Ishikawa (cell line): ENCODE results near the gene MTIF3.

Experiments
- CEBPB ChIP-seq: IDR thresholded peaks from 2 replicates; pipeline ENCODE4 v1.6.1; 2012
- CREB1 ChIP-seq: IDR thresholded peaks from 2 replicates; pipeline ENCODE4 v1.6.1; 2012; ENCODE audit warnings: low read depth
- EGR1 ChIP-seq: IDR thresholded peaks from 2 replicates; pipeline ENCODE4 v1.6.1; 2012
- EP300 ChIP-seq: IDR thresholded peaks from 2 replicates; pipeline ENCODE4 v1.6.1; 2012; ENCODE audit warnings: borderline replicate concordance
- FOXM1 ChIP-seq: IDR thresholded peaks from 2 replicates; pipeline ENCODE4 v1.6.1; 2012; ENCODE audit warnings: low read depth, borderline replicate concordance
- MAX ChIP-seq: IDR thresholded peaks from 2 replicates; pipeline ENCODE4 v1.6.1; 2012
- NFIC ChIP-seq: IDR thresholded peaks from 2 replicates; pipeline ENCODE4 v1.6.1; 2012
- RAD21 ChIP-seq: IDR thresholded peaks from 2 replicates; pipeline ENCODE4 v1.6.1; 2012; ENCODE audit warnings: low read depth
- REST ChIP-seq: IDR thresholded peaks from 2 replicates; pipeline ENCODE4 v1.6.1; 2012; ENCODE audit warnings: low read depth, mild to moderate bottlenecking
- TAF1 ChIP-seq: IDR thresholded peaks from 2 replicates; pipeline ENCODE4 v1.6.1; 2012; ENCODE audit warnings: low read depth, mild to moderate bottlenecking
- TCF12 ChIP-seq: IDR thresholded peaks from 2 replicates; pipeline ENCODE4 v1.6.1; 2012; ENCODE audit warnings: low read depth
- TEAD4 ChIP-seq: IDR thresholded peaks from 2 replicates; pipeline ENCODE4 v1.6.1; 2012
- YY1 ChIP-seq: IDR thresholded peaks from 2 replicates; pipeline ENCODE4 v1.6.1; 2012; ENCODE audit warnings: low read depth
- ZBTB7A ChIP-seq: IDR thresholded peaks from 2 replicates; pipeline ENCODE4 v1.6.1; 2012; ENCODE audit warnings: low read depth
- TF ChIP-seq, protein P1 (sequence below): IDR thresholded peaks from 2 replicates; pipeline ENCODE4 v1.6.1; 2012

MTIF3 gene

DNA sequence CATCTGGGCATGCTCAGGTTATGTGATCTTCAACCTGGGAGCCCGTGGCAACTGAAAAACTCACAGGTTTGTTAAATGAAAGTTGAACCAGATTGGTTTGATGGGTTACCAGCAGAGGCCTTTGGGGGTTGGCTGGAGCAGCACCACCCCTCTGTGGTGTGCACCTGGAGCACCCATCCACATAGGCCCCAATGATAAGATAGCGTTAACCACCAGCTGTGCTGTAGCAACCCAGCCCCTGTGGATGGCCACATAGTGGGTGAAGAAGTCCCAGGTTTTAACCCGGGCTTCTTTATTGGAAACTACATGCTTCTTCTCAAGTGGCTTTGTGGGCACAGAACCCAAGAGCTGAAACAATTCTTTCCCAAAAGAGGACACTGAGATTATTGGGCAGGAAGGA lies 22.6 kb upstream of the MTIF3 start:
- TF ChIP-seq CREB1: no peak
- TF ChIP-seq TAF1: no peak
- TF ChIP-seq YY1: no peak
- TF ChIP-seq FOXM1: no peak
- TF ChIP-seq EP300: no peak
- no peak for TF ChIP-seq CEBPB
- no peak for TF ChIP-seq TEAD4
- TF ChIP-seq EGR1: no peak
- TF ChIP-seq ZBTB7A: no peak
- no peak for TF ChIP-seq RAD21
- TF ChIP-seq, protein P1, sequence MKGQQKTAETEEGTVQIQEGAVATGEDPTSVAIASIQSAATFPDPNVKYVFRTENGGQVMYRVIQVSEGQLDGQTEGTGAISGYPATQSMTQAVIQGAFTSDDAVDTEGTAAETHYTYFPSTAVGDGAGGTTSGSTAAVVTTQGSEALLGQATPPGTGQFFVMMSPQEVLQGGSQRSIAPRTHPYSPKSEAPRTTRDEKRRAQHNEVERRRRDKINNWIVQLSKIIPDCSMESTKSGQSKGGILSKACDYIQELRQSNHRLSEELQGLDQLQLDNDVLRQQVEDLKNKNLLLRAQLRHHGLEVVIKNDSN: no peak
- no peak for TF ChIP-seq MAX

DNA sequence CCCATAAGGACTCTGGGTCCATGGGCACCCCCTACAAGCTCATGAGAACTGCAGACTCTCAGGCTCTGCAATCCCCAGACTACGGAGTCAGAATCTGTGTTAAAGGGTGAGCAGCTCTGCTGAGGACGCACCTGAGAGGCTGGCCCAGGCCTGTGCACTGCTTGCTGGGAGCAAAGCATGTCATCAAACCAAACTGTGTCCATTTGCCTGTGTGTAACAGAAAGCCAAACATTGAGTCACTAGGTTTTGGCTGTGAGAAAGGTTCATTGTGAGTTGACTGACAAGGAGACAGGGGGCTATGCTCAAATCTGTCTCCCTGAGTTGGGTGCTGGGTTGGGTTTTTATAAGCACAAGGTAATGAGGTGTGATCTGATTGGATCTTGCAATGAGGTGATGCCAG lies 22.1 kb upstream of the MTIF3 start:
- TF ChIP-seq CEBPB (no peak), RAD21 (no peak), NFIC (no peak), TCF12 (no peak), ZBTB7A (no peak), EGR1 (no peak), TEAD4 (no peak), FOXM1 (no peak), TAF1 (no peak), YY1 (no peak), EP300 (no peak), CREB1 (no peak), MAX (no peak), REST (no peak)
- TF ChIP-seq, protein P1: no peak

GRCh38 chr13:27470075-27470820 lies 19.9 kb upstream of the MTIF3 start:
- TF ChIP-seq RAD21 (no peak), ZBTB7A (no peak), EP300 (no peak), CEBPB (no peak), EGR1 (no peak), TEAD4 (no peak), TCF12 (no peak), MAX (no peak), REST (no peak), TAF1 (no peak), FOXM1 (no peak), NFIC (no peak), YY1 (no peak)
- TF ChIP-seq, protein P1: no peak

DNA sequence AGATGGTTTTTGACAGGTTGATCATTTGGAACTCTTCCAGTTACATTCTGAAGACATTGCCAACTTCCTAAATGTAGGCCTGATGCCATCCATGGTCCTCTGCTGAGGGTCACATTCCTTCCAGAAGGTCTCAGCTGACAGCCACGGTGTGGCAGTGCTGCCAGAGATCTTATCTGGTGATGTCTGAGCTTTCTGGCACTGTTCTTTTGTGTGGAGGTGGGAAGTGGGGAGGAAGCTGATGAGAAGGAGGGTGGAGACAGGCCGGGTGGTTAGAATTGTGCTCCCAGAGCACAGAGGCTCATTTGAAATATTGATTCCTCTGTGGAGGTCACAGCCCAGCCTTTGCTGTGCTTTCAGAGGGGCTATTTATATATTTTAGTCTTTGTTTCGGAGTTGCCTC lies 16.1 kb upstream of the MTIF3 start:
- TF ChIP-seq FOXM1: no peak
- TF ChIP-seq YY1: no peak
- no peak for TF ChIP-seq REST
- no peak for TF ChIP-seq ZBTB7A
- no peak for TF ChIP-seq RAD21
- no peak for TF ChIP-seq TCF12
- TF ChIP-seq MAX: no peak
